HG03064 (cell line): Measurements from ENCODE around the gene ATF6.

Experiments used
- ATAC-seq: cut with Tn5 transposase; IDR thresholded peaks from one replicate; pipeline ENCODE4 v1.9.1; 2021; ENCODE audit warnings: low read depth; ENCODE audit not compliant: unreplicated experiment

The ATF6 gene

DNA sequence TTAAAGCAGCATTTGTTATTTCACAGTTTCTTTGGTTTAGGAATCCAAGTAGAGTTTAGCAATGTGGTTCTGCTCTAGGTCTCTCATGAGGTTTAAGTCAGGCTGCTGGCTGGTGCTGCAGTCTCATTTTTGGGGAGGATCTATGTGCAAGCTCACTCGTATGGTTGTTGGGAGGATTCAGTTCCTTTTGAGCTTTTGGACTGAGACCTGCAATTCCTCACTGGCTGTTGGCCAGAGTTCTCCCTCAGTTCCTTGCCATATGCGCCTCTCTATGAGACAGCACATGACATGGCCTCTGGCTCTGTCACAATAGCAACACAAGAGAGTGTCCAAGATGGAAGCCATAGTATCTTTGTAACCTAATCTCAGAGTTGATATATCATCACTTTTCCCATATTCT lies 166.5 kb downstream of the ATF6 start:
- ATAC-seq, result no peak

- no peak for ATAC-seq
These were observed 167.8 kb downstream of the ATF6 start for GRCh38 chr1:161933592-161934588.

- no peak for ATAC-seq
These were observed 169.1 kb downstream of the ATF6 start for GRCh38 chr1:161935264-161935663.

DNA sequence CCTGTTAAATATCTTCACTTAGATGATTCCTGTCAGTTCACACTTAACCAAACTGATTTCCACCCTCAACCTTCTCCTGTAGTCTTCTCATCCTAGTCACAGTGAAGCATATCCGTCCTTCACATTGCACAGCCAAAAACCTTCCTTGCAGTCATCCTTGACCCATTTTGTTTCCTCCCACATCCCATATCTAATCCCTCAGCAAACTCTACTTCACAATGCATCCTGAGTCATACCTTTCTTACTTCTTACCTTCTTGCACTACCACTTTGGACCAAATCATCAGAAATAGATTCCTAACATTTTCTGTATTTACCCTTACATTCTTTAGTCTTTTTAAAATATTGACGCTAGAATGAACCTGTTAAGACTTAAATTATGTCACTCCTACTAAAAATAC lies 170.7 kb downstream of the ATF6 start:
- no peak for ATAC-seq

- ATAC-seq, result no peak
These were observed 174.9 kb downstream of the ATF6 start for GRCh38 chr1:161940866-161941591.

DNA sequence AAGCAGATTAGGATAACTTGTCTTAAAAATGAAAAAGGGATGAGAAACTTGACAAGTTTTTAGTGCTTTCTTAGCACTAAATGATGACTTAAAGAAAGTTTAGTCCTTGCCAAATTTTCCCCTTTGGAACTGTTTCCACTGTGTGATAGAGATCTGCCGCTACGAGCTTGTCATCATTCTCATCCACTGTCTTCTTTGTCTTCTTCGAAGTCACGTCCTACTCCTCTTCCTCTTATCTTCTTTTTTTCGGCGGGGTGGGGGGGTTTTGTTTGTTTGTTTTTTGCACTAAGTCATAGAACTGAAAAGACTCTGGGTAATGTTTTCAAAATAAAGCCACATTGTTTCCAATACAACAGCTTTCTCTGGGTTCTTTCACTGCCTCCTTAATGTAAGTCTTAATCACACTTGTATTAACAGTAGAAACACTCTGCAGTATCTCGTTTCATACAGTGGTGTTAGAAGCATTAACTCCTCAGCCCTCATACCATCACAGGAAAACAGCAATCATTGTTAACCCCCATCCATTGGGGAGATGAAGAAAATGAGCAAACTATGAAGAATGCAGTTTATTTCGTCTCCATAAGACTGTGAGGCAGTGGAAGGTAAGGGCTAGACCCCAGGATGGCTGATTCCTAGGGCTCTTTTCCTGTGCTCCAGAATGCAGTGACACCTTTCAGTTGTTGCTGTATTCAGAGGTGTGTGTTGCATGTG lies 175.8 kb downstream of the ATF6 start:
- no peak for ATAC-seq

DNA sequence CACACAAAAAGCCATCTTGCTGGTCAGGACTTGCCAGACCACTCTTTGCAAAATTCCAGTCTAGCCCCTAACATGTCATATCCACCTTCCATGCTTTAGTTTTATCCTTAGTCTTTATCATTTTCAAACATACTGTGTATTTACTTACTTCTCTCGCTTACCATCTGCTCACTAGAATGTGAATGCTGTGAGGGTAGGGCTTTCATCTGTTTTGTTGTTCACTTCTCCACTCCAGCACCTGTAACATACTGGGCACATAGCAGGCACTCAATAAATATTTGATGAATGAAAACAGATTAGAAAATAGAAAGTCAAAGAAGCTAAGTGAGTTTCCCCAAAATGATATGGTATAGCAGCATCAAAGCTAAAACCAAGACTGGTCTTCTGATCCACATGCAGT lies 177.6 kb downstream of the ATF6 start:
- no peak for ATAC-seq

DNA sequence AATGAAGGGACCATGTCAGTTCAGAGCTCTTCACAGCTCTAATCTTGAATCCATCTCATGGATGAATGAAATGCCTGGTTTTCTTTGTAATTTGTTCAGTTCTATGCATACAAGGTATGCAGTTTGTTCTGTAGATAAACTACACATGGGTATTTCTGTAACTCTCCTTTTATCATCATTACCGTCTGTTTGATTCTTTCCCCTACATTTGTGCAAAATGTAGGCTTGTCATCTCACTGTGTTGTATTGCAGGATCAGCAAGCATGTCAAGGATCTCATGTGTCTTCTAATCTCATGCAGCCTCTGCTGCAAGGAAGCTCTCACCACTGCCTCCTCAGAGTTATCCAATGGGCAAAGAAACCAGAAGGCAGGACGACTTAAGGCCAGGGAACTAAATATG lies 178.3 kb downstream of the ATF6 start:
- no peak for ATAC-seq

DNA sequence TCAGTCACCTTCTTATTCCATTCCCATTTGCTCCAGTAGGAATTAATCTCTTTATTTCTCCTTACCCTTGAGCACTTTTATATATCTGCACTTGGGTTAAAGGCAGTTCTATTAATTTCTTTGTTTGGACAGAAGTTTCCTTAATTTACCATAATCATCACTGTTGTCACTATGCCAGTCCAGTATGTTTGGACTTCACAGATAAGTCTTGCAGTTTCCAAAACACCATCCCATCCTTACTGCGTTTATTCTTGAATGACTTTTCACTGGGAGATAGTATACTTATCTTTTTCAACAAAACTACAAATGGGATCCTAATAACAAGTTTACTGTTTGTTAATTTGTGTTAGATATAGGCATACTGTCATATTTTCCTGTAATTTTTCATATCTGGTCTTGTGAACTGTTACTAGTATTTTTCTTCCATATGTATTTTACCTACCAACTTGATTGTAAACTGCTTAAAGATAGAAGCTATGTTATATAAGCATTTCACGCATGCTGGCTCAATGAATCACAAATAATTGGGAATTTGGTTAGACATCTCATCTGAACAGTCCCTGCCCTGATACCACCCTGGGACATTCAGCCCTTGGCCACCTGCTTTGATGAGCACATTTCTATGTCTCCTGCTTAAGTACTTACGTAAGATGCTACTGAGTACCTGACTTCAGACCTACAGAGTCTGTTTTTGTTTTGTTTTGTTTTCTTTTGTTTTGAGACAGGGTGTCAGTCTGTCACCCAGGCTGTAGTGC lies 179.4 kb downstream of the ATF6 start:
- ATAC-seq, result no peak

GRCh38 chr1:161946071-161946987 lies 180.2 kb downstream of the ATF6 start:
- no peak for ATAC-seq

DNA sequence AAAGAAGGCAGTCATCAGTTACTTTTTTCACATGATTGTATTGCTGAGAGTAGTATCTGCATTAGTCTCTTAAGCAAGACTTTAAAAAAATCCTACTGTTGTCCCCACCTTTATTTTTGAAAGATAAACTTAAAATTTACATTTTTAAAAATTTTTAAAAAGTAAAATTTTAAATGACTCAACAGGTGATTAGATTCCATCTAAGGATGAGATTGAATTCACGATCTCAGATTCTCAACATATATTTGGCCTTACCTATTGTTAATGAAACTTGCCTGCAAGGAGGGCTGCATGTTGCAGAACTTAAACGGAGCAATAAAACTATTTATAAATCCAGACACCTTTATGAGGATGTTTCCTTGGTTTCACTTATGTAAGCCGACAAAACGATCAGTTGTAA lies 182.3 kb downstream of the ATF6 start:
- ATAC-seq, result no peak

- no peak for ATAC-seq
These were observed 183.4 kb downstream of the ATF6 start for GRCh38 chr1:161949548-161949947.

DNA sequence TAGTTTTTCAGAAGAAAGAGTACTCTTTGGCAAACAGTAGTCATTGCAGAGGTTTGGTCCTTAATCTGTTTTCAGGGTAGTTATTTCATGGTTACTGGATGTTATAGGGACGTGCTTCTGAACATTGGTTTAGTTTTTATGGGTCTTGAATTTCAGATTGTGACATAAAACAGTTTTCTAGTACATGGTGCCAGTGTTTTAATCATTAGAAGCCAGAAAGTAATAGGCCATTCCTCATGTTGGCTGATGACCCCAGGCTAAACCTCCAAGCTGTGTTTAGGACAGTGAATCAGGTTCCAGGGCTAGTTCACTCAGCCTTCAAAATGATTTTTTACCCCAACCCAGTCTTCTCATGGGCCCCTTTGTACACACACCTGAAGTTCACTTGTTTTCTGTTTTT lies 184.3 kb downstream of the ATF6 start:
- no peak for ATAC-seq

- ATAC-seq, result no peak
These were observed 185.5 kb downstream of the ATF6 start for GRCh38 chr1:161951646-161952045.

DNA sequence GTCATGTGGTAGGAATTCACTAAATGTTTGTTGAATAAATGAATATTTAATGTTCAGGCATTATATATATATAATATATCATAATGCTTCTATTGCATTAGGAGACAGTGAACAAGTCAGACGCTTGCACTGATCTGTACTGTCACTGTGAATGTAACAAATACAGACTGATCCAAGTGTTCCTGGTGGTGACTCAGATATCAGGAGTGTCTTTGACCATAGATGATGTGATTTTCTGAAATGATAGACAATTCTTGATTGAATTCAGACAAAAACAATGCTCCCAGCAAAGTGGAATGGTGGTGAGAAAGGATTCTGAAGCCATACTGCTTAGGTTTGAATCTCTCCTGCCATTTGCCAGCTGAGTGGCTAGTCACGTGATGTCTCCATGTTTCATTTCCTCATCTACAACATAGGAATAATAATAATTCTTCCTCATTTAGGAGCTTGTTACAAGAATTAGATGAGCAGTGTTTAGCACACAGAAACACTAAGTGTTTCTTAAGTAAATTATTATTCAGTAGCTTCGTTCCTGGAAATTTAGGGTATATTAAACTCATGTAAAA lies 186.6 kb downstream of the ATF6 start:
- no peak for ATAC-seq

DNA sequence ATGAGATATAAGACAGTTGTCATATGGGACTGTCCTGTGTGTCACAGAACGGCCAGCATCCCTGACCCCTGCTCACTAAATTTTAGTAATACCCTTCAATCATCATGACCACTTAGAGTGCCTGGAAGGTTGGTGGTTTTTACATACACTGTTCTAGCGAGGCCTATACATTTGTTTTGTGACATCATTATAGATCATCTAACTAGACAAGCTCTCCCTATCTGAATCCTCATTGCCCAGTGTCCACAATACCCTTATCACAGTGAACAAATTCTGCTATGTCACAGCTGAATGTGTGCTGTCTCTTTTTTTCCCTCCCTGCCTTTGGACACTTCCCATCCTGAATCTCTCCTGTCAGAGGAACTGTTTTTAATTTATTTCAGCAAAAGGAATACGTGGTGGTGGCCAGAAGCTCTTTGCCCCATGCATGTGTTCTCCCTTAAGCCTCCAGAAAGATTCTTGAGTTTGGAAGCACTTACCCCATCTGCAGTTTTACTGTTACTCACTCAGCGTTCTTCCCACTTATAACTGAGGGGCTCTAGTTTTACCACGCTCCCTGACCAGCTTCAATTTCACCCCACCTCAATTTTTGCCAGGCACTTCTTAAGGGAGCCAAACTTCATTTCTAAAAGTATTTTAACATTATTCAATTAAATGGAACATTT lies 187.3 kb downstream of the ATF6 start:
- ATAC-seq, result no peak

DNA sequence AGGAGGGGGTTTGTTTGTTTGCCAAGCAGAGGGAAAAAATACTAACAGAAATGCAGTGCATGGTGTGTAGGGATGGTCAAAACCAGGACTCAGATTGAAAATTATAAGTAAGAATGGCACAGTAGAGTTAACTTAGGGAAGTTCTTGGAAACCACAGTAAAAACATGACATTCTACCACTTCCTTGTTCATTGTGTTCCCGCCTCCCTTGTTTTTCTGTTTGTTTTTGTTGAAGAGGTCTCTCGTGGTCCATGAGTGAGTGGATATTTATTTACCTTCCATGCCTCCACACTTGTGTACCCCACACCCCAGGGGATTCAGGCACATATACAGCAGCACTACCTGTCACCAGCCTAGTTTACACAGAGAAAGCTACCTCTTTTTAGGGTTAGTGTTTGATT lies 187.9 kb downstream of the ATF6 start:
- no peak for ATAC-seq

DNA sequence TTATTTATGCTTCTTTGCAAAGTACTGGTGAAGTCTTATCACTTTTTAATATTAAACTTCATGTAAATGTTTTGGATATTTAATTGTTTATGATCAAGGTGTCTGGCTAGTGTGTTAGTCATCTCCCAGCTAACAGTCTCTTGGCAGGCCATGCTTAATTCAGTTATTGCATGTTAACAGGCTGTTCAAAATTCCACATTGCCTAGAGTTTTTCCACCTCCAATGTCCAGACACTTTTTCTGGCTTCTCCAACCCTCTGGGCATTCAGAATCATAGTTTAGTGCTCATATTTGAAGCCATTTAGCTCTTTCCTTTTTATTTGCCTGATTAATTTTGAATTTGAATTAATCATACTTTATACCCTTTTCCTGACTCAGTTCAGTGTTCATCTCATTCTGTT lies 188.3 kb downstream of the ATF6 start:
- ATAC-seq, result no peak

DNA sequence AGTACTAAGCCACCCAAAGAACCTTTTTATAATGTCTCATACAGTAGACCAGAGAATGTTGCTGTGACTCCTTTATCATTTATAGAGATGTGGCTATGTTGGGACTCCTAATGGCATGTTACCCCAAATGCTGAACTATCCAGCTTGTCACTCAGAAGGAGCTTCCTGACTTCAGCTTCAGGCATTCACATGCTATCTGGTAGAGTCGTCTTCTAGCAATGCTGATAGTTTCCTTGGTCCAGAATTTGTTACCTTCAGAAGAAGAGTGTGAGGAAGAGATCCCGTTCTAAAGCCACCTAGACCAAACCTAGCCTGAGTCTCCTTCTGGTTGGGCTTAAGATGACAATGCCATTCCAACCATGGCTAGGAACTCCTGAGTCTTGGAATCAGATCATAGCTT lies 189.5 kb downstream of the ATF6 start:
- no peak for ATAC-seq
